HTR-8/SVneo (cell line): ENCODE measurements around the gene RNF222.

Experiments
- DNase-seq: peaks from one replicate; pipeline ENCODE4 v3.0.0; 2011; ENCODE audit warnings: low spot score, mixed read lengths; ENCODE audit not compliant: insufficient read length
- FAIRE-seq: peaks from 2 replicates; lab custom pipeline; 2011; peaks lifted over from hg19 to GRCh38; lab: Jason Lieb, UNC

Gene RNF222

DNA sequence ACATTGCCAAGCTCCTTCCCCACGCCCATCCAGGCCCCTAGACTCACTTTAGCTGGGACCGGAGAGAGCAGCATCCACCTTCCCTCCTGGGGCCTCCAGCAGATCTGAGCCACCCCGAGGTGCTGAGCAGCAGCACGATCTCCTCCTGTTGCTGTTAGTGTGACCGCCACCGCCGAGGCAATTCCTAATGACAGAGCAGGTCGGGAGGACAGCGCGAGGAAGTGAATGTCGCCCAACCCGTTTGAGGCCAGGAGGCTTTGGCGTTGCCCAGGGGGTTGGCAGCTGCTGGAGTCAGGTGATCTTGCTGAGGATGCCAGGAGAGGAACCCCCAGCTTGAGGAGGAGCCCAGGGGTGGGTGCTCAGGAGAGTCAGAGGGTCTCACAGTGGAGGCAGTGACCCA is at the start of gene RNF222:
RNF222 (minus strand) TSS at position 192 of the 400 bp plus-strand sequence. CDS start 4,366 bp downstream, outside the sequence.
- FAIRE-seq (no peak), DNase-seq (no peak)

DNA sequence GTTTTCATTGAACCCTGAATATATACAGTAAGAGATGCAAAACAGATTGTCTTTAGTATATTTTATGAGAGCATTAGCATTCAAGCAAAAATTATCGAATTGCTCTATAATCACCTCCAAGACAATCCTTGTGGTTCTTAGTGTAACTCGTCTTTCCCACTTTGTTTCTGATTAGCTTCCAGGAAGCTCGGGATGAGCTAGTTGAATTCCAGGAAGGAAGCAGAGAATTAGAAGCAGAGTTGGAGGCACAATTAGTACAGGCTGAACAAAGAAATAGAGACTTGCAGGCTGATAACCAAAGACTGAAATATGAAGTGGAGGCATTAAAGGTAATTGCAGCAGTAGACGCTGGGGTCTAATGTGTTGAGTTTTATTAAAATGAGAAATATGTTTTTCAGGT is 47.9 kb upstream of the RNF222 start:
- DNase-seq (no peak), FAIRE-seq (no peak)

DNA sequence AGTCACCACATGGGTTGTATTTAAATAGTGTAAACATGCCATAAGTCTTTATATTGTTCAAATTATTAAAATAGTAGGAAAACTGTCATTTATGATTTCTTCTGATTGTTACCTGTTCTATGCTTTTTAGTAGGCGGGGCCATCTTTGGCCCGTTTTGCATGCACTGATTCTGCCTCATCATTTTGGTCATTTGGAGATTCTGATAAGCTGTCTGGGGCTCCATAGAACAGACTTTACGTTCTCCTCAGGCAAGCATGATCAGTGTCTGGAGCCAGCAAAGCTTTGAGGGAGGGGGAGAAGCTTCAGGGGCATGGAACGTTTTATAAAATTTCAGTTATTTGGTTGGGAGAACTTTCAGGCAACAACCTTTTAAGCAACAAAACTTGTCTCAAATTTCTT is 46.9 kb upstream of the RNF222 start:
- DNase-seq (no peak), FAIRE-seq (no peak)

- no peak for FAIRE-seq
- DNase-seq = no peak
Measured at GRCh38 chr17:8443756-8444155, 46.1 kb upstream of the RNF222 start.

GRCh38 chr17:8442310-8442709 is 44.7 kb upstream of the RNF222 start:
- FAIRE-seq (no peak), DNase-seq (no peak)

- DNase-seq (no peak), FAIRE-seq (no peak)
Measured at GRCh38 chr17:8441690-8442089, 44.1 kb upstream of the RNF222 start.

DNA sequence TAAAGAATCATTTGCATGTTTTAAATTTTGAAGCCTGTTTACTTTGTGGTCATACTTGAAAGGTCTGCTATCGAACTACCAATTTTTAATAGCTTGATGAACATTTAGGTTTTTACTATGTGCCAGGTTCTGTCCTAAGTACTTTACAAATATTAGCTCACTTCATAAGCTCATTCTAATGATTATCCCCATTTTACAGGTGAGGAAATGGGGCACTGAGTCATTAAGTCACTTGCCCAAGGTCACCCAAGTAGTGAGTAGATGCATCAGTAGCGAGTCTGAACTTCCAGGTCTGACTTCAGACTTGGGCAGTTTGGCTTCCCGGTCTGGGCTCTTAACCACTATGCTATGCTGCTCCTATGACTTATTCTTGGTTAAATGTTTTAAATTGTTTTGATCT is 42.1 kb upstream of the RNF222 start:
- FAIRE-seq = no peak

DNA sequence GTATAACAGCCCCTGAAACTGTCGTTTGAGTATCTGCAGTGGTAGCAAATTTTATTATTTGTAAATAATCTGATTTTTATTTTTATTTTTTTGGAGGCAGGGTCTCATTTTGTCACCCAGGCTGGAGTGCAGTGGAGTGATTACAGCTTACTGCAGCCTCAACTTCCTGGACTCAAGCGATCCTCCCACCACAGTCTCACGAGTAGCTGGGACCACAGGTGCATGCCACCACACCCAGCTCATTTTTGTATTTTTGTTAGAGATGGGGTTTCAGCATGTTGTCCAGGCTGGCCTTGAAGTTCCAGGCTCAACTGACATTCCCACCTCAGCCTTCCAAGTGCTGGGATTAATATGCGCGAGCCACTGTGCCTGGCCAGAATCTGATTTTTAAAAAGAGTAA is 40.8 kb upstream of the RNF222 start:
- DNase-seq (no peak), FAIRE-seq (no peak)

More for the DNA sequence above, 42.1 kb upstream of the RNF222 start:
- DNase-seq = no peak

GRCh38 chr17:8436844-8437171 is 39.2 kb upstream of the RNF222 start:
- FAIRE-seq = no peak

GRCh38 chr17:8436169-8436843 is 38.7 kb upstream of the RNF222 start:
- peak; percentile 28 for FAIRE-seq
- peak; percentile 70 for DNase-seq

More at GRCh38 chr17:8436844-8437171, 39.2 kb upstream of the RNF222 start:
- no peak for DNase-seq

- FAIRE-seq (peak; percentile 96), DNase-seq (peak; percentile 100)
Measured at GRCh38 chr17:8435245-8436168, 37.9 kb upstream of the RNF222 start, which contains the start of gene NDEL1. TSS of gene NDEL1 (plus strand) at chr17:8435884. CDS start at chr17:8444272, 8,388 bp downstream.

DNA sequence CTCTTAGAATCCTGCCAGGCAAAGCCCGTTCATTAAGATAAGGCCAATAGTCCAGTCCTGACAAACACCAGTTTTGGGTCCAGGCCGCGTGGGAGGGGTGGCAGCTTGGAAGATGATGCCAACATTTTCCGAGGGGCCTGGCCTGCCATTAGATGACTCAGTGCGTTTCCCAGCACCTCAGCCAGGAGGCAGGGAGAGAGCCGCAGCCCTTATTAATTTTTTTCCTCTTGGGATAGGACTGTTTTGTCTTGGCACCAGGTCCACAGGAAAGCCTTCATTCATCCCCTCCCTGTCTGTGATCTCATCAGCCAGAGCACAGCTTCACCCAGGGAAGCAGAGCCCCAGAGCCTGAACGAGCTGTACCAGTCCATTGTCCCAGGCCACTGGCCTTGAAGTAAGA is 33.3 kb upstream of the RNF222 start:
- DNase-seq (no peak), FAIRE-seq (no peak)

DNA sequence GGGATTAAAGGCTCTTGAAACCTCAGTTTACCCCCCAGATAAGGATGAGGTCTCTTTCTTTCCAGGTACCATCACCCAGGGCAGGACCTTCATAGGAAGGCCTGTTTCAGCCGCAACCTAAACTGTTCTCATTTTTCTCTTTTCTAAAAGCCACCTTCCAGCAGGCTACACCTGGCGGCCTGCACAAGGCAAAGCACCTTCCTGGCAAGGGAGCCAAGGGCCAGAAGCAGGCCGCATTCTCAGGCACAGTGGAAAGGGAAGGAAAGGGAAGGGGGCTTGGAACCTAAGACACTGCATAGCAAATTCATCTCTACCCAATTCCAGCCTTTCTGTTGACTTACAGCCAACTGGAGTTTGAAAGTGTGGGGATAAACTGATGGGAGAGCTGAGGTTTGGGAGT is 29.2 kb upstream of the RNF222 start:
- FAIRE-seq (no peak), DNase-seq (no peak)

DNA sequence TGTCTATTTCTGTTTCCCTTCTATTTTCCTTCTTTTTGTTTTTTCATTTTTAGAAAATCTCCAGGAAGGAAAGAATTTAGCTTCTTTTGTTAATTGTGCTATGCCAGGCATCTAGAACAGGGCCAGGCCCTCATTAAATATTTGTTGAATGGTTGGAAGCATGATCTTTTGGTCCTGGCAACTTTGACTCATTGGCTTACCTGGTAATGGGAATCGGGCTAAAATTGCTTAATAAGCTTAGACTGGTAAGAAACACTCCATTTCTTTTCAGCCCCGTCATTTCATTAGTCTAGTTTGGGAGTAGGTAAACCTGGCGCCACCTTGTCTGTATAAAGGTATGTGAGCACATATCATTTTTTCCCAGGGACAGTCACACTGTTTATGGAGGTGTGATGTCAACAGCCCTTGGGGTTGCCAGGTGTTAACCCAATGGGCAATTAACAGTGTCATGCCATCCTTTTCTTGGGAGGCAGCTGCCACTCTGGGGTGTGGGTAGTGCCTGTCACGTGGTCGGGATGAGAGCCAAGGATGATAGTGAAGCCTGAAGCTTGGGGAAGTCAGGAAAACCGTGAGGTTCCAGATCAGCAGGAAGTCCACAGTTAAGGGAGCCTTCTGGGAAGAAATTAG is 28.6 kb upstream of the RNF222 start:
- no peak for FAIRE-seq

GRCh38 chr17:8421571-8421970 is 23.9 kb upstream of the RNF222 start:
- FAIRE-seq (peak; percentile 40), DNase-seq (no peak)

More for the DNA sequence above, 28.6 kb upstream of the RNF222 start:
- no peak for DNase-seq

DNA sequence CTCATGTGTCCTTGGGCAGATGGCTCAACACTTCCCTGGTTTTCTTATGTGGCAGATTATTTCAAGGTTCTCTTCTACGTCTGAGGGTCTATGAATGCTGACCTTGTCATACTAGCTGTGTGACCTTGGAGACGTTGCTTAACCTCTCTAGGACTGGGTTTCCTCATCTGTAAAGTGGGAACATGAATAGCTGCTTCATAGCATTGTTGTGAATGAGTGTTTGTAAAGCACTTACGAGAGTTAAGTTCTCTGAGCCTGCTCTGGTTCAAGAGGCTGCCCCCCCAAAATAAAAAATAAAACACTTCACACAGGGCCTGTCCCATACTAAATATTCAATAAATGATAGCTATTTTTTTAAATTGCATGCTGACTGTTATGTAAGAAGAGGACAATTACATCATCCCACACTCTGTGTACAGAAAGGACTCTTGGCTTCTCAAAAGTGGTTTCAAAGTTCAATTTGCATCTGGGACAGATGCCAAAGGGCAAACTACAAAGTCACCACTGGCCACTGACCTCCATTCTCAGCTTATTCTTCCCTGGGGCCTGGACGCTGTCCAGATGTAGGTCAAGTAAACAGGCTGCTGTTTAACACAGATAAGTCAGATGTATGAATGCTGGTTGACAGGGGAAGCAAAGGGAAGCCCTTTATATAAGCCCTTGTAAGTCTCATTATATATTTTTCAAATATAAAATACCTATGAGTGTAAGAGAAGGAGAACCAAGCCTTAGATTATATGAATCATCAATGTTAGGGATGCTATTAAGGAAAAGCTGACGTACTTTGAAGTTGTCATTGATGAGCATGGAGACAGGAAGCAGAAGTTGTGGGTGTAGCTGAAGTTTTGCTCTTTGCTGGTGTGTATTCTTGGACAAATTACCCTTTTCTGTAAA is 22.7 kb upstream of the RNF222 start:
- no peak for FAIRE-seq
- no peak for DNase-seq

GRCh38 chr17:8419305-8419704 is 21.7 kb upstream of the RNF222 start:
- DNase-seq (no peak), FAIRE-seq (no peak)

GRCh38 chr17:8418471-8418870 is 20.8 kb upstream of the RNF222 start:
- FAIRE-seq = no peak
- no peak for DNase-seq

GRCh38 chr17:8417806-8418205 is 20.2 kb upstream of the RNF222 start:
- FAIRE-seq = no peak
- no peak for DNase-seq

GRCh38 chr17:8413938-8414337 is 16.3 kb upstream of the RNF222 start:
- no peak for DNase-seq
- no peak for FAIRE-seq
